ENCODE measurements around the gene PSG5.
"Not testable (repeated sequence)": the region's sequence is repeated elsewhere in the genome, so short reads cannot be mapped to it uniquely, and the experiment has no call there.

PSG5 gene

GRCh38 chr19:43186311-43186935 is at the start of gene PSG5:
PSG5 (minus strand) TSS chr19:43186536; CDS start chr19:43186405, 131 bp downstream.
- not testable (repeated sequence) for H3K27ac ChIP-seq (ENCODE audit: low read length); H3K36me3 ChIP-seq (ENCODE audit: control insufficient read depth, low read depth, low read length); H3K4me3 ChIP-seq (ENCODE audit: low read length); H3K9ac ChIP-seq (ENCODE audit: low read length); H3K9me3 ChIP-seq (ENCODE audit: control insufficient read depth, low read depth, low read length); H3K27me3 ChIP-seq (ENCODE audit: control insufficient read depth, insufficient read depth, low read length); H3K4me1 ChIP-seq (ENCODE audit: control insufficient read depth, low read depth, low read length)

DNA sequence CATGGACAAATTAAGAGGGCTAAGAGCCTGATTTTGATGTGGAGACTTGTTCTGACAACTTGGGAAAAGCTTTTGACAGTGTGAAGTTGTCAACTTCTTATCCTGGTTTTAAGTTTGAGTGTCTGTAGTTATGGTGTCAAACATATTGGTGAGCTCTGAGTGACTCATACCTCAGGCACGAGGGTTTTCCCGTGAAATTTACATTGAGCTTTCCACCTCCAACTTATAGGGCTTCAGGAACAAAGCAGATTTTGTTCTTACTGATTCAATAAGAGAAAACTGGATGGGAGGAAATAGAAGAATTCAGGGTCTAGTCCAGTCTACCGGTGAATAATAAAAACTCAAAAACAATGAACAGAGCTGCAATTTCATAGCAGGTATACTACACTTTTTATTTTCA is 49.4 kb upstream of the PSG5 start:
- H3K9me3 ChIP-seq (ENCODE audit: control insufficient read depth, low read depth, low read length); H3K9ac ChIP-seq (ENCODE audit: low read length); H3K4me3 ChIP-seq (ENCODE audit: low read length); H3K4me1 ChIP-seq (ENCODE audit: control insufficient read depth, low read depth, low read length); H3K27ac ChIP-seq (ENCODE audit: low read length); H3K36me3 ChIP-seq (ENCODE audit: control insufficient read depth, low read depth, low read length); H3K27me3 ChIP-seq (ENCODE audit: control insufficient read depth, insufficient read depth, low read length): not testable (repeated sequence)

- H3K27me3 ChIP-seq (ENCODE audit: control insufficient read depth, insufficient read depth, low read length), result no peaks in the 10 kb centered on the region
- no peak overlapping the region for H3K4me3 ChIP-seq (ENCODE audit: low read length)
- peaks cover 29% of the 10 kb centered on the region for H3K9me3 ChIP-seq (ENCODE audit: control insufficient read depth, low read depth, low read length)
- H3K36me3 ChIP-seq (ENCODE audit: control insufficient read depth, low read depth, low read length), result no peaks in the 10 kb centered on the region
- no peak overlapping the region for H3K27ac ChIP-seq (ENCODE audit: low read length)
- no peaks in the 10 kb centered on the region for H3K4me1 ChIP-seq (ENCODE audit: control insufficient read depth, low read depth, low read length)
- no peak overlapping the region for H3K9ac ChIP-seq (ENCODE audit: low read length)
Observed at GRCh38 chr19:43229315-43229714, 43.0 kb upstream of the PSG5 start.

DNA sequence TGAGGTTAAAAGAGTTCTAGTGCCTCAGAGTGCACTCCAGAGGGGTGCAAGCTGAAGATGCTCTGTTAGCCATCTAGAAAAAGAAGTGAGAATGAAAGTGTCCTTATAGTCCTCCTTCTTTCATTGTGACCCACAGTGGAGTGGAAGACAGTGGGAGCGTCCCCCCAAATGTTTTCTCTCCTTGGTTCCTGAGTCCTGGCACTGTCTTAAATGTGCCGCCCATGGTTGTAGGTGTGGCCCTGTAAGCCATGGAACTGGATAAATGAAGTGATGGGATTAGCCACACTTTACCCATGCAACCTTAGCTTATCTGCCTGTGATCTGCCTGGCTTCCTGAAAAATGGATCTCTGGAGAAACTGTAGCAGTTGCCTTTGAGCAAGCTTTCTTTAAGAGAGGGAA is 42.4 kb upstream of the PSG5 start:
- H3K4me1 ChIP-seq (ENCODE audit: control insufficient read depth, low read depth, low read length); H3K36me3 ChIP-seq (ENCODE audit: control insufficient read depth, low read depth, low read length); H3K27me3 ChIP-seq (ENCODE audit: control insufficient read depth, insufficient read depth, low read length); H3K4me3 ChIP-seq (ENCODE audit: low read length); H3K27ac ChIP-seq (ENCODE audit: low read length); H3K9ac ChIP-seq (ENCODE audit: low read length): not testable (repeated sequence)
- peaks cover 29% of the 10 kb centered on the region for H3K9me3 ChIP-seq (ENCODE audit: control insufficient read depth, low read depth, low read length)

DNA sequence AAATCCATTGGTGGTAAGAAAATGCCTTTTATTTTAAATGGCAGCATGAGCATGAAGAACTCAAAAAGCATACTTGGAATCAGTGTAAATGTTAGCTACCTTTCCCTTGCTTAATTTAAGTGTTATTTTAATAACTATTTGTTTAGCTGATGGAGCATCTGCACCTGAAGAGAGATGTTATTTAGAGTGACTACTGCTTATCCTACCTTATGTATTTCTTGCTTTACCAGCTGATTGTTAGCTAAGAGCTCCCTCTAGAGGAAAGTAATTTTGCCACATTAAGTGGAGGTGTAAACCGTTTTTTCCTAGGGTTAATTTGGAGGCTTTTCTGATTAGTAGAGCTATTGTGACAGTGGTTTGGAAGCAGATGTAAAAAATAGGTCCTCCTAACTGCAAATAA is 40.6 kb upstream of the PSG5 start:
- H3K4me3 ChIP-seq (ENCODE audit: low read length); H3K9ac ChIP-seq (ENCODE audit: low read length); H3K27me3 ChIP-seq (ENCODE audit: control insufficient read depth, insufficient read depth, low read length); H3K4me1 ChIP-seq (ENCODE audit: control insufficient read depth, low read depth, low read length); H3K27ac ChIP-seq (ENCODE audit: low read length); H3K36me3 ChIP-seq (ENCODE audit: control insufficient read depth, low read depth, low read length): not testable (repeated sequence)
- peaks cover 33% of the 10 kb centered on the region for H3K9me3 ChIP-seq (ENCODE audit: control insufficient read depth, low read depth, low read length)

DNA sequence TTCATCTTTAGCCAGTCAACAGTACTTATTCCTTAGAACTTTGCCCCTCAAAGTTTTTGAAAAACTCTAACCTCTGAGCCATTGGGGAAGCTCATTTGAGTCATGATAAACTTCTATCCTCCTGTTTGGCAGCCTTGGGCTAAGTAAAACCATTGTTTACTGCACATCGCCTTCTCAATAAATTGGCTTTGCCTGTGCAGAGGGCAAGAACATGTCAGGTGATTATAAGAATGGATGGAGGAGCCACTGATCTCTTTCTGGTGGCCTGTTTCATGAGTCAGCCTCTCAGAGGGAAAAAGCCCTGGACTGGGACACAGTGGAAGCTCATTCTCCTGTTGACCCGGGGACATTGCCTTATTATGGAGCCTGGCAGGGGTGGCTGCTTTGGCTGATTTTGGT is 38.5 kb upstream of the PSG5 start:
- Histone ChIP-seq H3K36me3 (ENCODE audit: control insufficient read depth, low read depth, low read length) (no peaks in the 10 kb centered on the region), H3K27ac (ENCODE audit: low read length) (no peak overlapping the region), H3K9ac (ENCODE audit: low read length) (no peak overlapping the region), H3K27me3 (ENCODE audit: control insufficient read depth, insufficient read depth, low read length) (no peaks in the 10 kb centered on the region), H3K4me3 (ENCODE audit: low read length) (no peak overlapping the region), H3K4me1 (ENCODE audit: control insufficient read depth, low read depth, low read length) (no peaks in the 10 kb centered on the region), H3K9me3 (ENCODE audit: control insufficient read depth, low read depth, low read length) (peaks cover 26% of the 10 kb centered on the region)

DNA sequence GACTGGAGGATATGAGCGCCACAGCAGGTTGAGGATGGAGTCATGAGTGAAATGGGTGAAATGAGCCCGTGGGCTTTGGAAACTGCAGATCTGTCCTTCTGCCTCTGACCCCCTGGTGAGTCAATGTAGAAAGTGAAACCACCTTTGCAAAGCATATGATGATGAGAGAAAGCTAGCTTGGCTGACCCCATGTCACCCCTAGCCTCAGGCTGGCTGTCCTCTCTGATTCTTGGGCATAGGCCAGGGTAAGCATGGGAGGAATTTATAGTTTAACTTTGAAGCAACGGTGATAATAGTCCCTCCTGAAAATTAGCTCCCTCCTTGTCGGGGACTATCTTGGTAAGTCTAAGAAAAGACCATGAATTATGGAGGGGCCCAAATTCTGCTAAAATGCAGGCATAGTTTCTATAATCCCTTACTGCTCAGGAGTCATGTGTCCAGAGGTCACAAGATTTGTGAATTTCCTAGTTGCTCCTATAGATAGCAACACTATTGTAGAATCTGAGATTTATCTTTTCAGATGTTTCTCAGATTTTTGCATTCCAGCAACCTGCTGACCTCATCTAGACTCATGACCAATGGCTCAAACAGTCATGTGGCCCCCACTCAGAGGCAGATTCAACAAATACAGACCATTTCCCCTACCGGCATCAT is 38.0 kb upstream of the PSG5 start:
- not testable (repeated sequence) for H3K9ac ChIP-seq (ENCODE audit: low read length); H3K27me3 ChIP-seq (ENCODE audit: control insufficient read depth, insufficient read depth, low read length); H3K27ac ChIP-seq (ENCODE audit: low read length)

DNA sequence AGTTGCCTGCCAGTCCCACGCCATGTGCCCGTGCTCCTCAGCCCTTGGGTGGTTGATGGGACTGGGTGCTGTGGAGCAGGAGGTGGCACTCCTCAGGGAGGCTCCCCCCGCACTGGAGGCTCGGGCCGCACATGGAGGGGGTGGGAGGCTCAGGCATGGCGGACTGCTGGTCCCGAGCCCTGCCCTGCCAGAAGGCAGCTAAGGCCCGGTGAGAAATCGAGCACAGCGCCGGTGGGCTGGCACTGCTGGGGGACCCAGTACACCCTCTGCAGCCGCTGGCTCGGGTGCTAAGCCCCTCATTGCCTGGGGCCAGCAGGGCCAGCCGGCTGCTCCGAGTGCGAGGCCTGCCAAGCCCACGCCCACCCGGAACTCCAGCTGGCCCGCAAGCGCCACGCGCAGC is 35.6 kb upstream of the PSG5 start:
- H3K4me1 ChIP-seq (ENCODE audit: control insufficient read depth, low read depth, low read length); H3K27ac ChIP-seq (ENCODE audit: low read length); H3K9me3 ChIP-seq (ENCODE audit: control insufficient read depth, low read depth, low read length); H3K9ac ChIP-seq (ENCODE audit: low read length); H3K4me3 ChIP-seq (ENCODE audit: low read length); H3K27me3 ChIP-seq (ENCODE audit: control insufficient read depth, insufficient read depth, low read length); H3K36me3 ChIP-seq (ENCODE audit: control insufficient read depth, low read depth, low read length): not testable (repeated sequence)

More for the DNA sequence above, 38.0 kb upstream of the PSG5 start:
- H3K4me3 ChIP-seq (ENCODE audit: low read length); H3K4me1 ChIP-seq (ENCODE audit: control insufficient read depth, low read depth, low read length); H3K36me3 ChIP-seq (ENCODE audit: control insufficient read depth, low read depth, low read length): not testable (repeated sequence)
- peaks cover 22% of the 10 kb centered on the region for H3K9me3 ChIP-seq (ENCODE audit: control insufficient read depth, low read depth, low read length)

- not testable (repeated sequence) for H3K4me3 ChIP-seq (ENCODE audit: low read length); H3K27me3 ChIP-seq (ENCODE audit: control insufficient read depth, insufficient read depth, low read length); H3K9me3 ChIP-seq (ENCODE audit: control insufficient read depth, low read depth, low read length); H3K9ac ChIP-seq (ENCODE audit: low read length); H3K27ac ChIP-seq (ENCODE audit: low read length); H3K36me3 ChIP-seq (ENCODE audit: control insufficient read depth, low read depth, low read length); H3K4me1 ChIP-seq (ENCODE audit: control insufficient read depth, low read depth, low read length)
Observed at GRCh38 chr19:43219136-43219535, 32.8 kb upstream of the PSG5 start.

- H3K4me1 ChIP-seq (ENCODE audit: control insufficient read depth, low read depth, low read length); H3K36me3 ChIP-seq (ENCODE audit: control insufficient read depth, low read depth, low read length); H3K27ac ChIP-seq (ENCODE audit: low read length); H3K27me3 ChIP-seq (ENCODE audit: control insufficient read depth, insufficient read depth, low read length); H3K9ac ChIP-seq (ENCODE audit: low read length); H3K4me3 ChIP-seq (ENCODE audit: low read length); H3K9me3 ChIP-seq (ENCODE audit: control insufficient read depth, low read depth, low read length): not testable (repeated sequence)
Observed at GRCh38 chr19:43215881-43216280, 29.5 kb upstream of the PSG5 start.

- Histone ChIP-seq H3K36me3 (ENCODE audit: control insufficient read depth, low read depth, low read length) (no peaks in the 10 kb centered on the region), H3K27ac (ENCODE audit: low read length) (no peak overlapping the region), H3K27me3 (ENCODE audit: control insufficient read depth, insufficient read depth, low read length) (no peaks in the 10 kb centered on the region), H3K4me3 (ENCODE audit: low read length) (no peak overlapping the region), H3K9ac (ENCODE audit: low read length) (no peak overlapping the region), H3K4me1 (ENCODE audit: control insufficient read depth, low read depth, low read length) (no peaks in the 10 kb centered on the region), H3K9me3 (ENCODE audit: control insufficient read depth, low read depth, low read length) (no peaks in the 10 kb centered on the region)
Observed at GRCh38 chr19:43207991-43208390, 21.7 kb upstream of the PSG5 start.

DNA sequence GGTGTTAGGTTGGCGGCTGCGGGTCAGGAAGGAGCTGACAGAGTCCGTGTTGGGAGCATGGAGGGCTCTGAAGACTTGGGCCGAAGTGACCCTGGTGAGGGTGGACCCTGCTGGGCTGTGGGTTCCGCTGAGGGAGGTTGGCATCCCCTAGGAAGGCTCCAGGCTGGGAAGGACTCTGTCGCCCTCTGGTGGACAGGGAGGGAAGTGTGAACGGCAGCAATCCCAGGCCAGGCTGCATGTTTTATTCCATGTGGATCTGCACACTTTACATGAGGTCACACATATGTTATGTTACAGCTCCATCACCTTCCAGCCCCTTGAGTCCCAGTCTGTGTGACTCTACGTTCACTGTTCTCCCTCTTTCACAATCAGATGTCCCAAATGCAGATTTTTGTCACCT is 20.8 kb upstream of the PSG5 start:
- H3K36me3 ChIP-seq (ENCODE audit: control insufficient read depth, low read depth, low read length); H3K9ac ChIP-seq (ENCODE audit: low read length); H3K9me3 ChIP-seq (ENCODE audit: control insufficient read depth, low read depth, low read length); H3K27me3 ChIP-seq (ENCODE audit: control insufficient read depth, insufficient read depth, low read length); H3K27ac ChIP-seq (ENCODE audit: low read length); H3K4me3 ChIP-seq (ENCODE audit: low read length); H3K4me1 ChIP-seq (ENCODE audit: control insufficient read depth, low read depth, low read length): not testable (repeated sequence)
